Endothelial cell (in vitro differentiated cells): ENCODE data around the gene SRD5A2. TPM values are rescaled to one million over a fixed set of nuclear protein-coding genes. Genes with fewer than 3 reads are reported as not detected.

Experiments
- DNase-seq: peaks from one replicate; pipeline ENCODE4 v3.0.0; 2021; ENCODE audit warnings: low spot score
- H3K27ac Mint-ChIP-seq: one replicate; pipeline ENCODE4 v1.8.0; 2021; ENCODE audit warnings: mixed read lengths, inconsistent platforms; ENCODE audit not compliant: unreplicated experiment
- H3K27me3 Mint-ChIP-seq: one replicate; pipeline ENCODE4 v1.8.0; 2021; ENCODE audit warnings: mild to moderate bottlenecking, moderate library complexity, mixed read lengths, inconsistent platforms; ENCODE audit not compliant: unreplicated experiment
- H3K36me3 Mint-ChIP-seq: one replicate; pipeline ENCODE4 v1.8.0; 2021; ENCODE audit warnings: mild to moderate bottlenecking, low read depth, mixed read lengths, inconsistent platforms; ENCODE audit not compliant: unreplicated experiment
- H3K4me1 Mint-ChIP-seq: one replicate; pipeline ENCODE4 v1.8.0; 2021; ENCODE audit warnings: mild to moderate bottlenecking, mixed read lengths, inconsistent platforms; ENCODE audit not compliant: unreplicated experiment
- H3K4me3 Mint-ChIP-seq: one replicate; pipeline ENCODE4 v1.8.0; 2021; ENCODE audit warnings: mild to moderate bottlenecking, mixed read lengths, inconsistent platforms; ENCODE audit not compliant: unreplicated experiment
- H3K9me3 Mint-ChIP-seq: one replicate; pipeline ENCODE4 v1.8.0; 2021; ENCODE audit warnings: mixed read lengths, inconsistent platforms; ENCODE audit not compliant: unreplicated experiment
- CTCF ChIP-seq: fragments of 200-600 bp; sonication (generic); IDR thresholded peaks from one replicate; pipeline ENCODE4 v1.5.0; 2021; ENCODE audit warnings: antibody characterized with exemption; ENCODE audit not compliant: unreplicated experiment
- total RNA-seq: library from RNA; stranded (reverse); fragmentation: NEBNext Ultra II Directional; extraction: Animal tissue kit (Norgen Biotek cat#: 25700); gene quantifications from one replicate; pipeline ENCODE4 v1.2.1, GENCODE V29; 2021; ENCODE audit not compliant: unreplicated experiment

Gene SRD5A2
- total RNA-seq, 1 donor from 2014 or later: 0.64 TPM

GRCh38 chr2:31563273-31563839 is 17.4 kb downstream of the SRD5A2 start:
- Mint-ChIP-seq H3K27ac (no peak overlapping the region), H3K9me3 (no peaks in the 10 kb centered on the region), H3K4me3 (no peak overlapping the region), H3K27me3 (no peaks in the 10 kb centered on the region), H3K36me3 (no peaks in the 10 kb centered on the region), H3K4me1 (no peaks in the 10 kb centered on the region)
- DNase-seq: no peak
- TF ChIP-seq CTCF: no peak

GRCh38 chr2:31561823-31562222 is 18.9 kb downstream of the SRD5A2 start:
- Mint-ChIP-seq H3K4me3 (no peak overlapping the region), H3K4me1 (no peaks in the 10 kb centered on the region), H3K36me3 (no peaks in the 10 kb centered on the region), H3K9me3 (no peaks in the 10 kb centered on the region), H3K27me3 (no peaks in the 10 kb centered on the region), H3K27ac (no peak overlapping the region)
- no peak for TF ChIP-seq CTCF
- no peak for DNase-seq

GRCh38 chr2:31558401-31559295 is 22.1 kb downstream of the SRD5A2 start:
- DNase-seq: no peak
- no peak for TF ChIP-seq CTCF
- Mint-ChIP-seq H3K4me3 (no peak overlapping the region), H3K36me3 (no peaks in the 10 kb centered on the region), H3K4me1 (no peaks in the 10 kb centered on the region), H3K27ac (no peak overlapping the region), H3K27me3 (no peaks in the 10 kb centered on the region), H3K9me3 (peaks cover 7% of the 10 kb centered on the region)

- no peak for DNase-seq
- peaks cover 5% of the 10 kb centered on the region for H3K36me3 Mint-ChIP-seq
- no peak for TF ChIP-seq CTCF
- peaks cover 17% of the 10 kb centered on the region for H3K9me3 Mint-ChIP-seq
- H3K4me3 Mint-ChIP-seq: no peak overlapping the region
- H3K27me3 Mint-ChIP-seq: no peaks in the 10 kb centered on the region
- no peak overlapping the region for H3K27ac Mint-ChIP-seq
- no peaks in the 10 kb centered on the region for H3K4me1 Mint-ChIP-seq
These were observed 23.8 kb downstream of the SRD5A2 start for GRCh38 chr2:31556940-31557339.
